PFSK-1 (cell line): Measurements from ENCODE around the gene DDX41.

ENCODE experiments used
- FOXP2 ChIP-seq: optimal IDR thresholded peaks from 2 replicates; pipeline ENCODE3; 2011; ENCODE audit warnings: borderline replicate concordance, control low read depth, inconsistent platforms; ENCODE audit not compliant: insufficient read depth; ENCODE audit errors: extremely low read length, extremely low read depth
- POLR2AphosphoS5 ChIP-seq: IDR thresholded peaks from 2 replicates; pipeline ENCODE4 v1.6.1; 2012; ENCODE audit warnings: low read depth, mild to moderate bottlenecking, control low read depth, low read length, moderate library complexity
- REST ChIP-seq, 2 experiments: IDR thresholded peaks; 2 replicates each; pipeline versions ENCODE4 v1.6.1 to v1.8.0; 2011 to 2012; ENCODE audit warnings: low read depth in 2 of 2, low read length in 2 of 2, control low read depth in 1 of 2, inconsistent platforms in 1 of 2, mild to moderate bottlenecking in 1 of 2, moderate library complexity in 1 of 2; ENCODE audit not compliant: insufficient read depth in 1 of 2
- SIN3A ChIP-seq: IDR thresholded peaks from 2 replicates; pipeline ENCODE4 v1.6.1; 2012; ENCODE audit warnings: mild to moderate bottlenecking, low read length, moderate library complexity, borderline replicate concordance; ENCODE audit not compliant: insufficient read depth
- TAF1 ChIP-seq: IDR thresholded peaks from 2 replicates; pipeline ENCODE4 v1.6.1; 2012; ENCODE audit warnings: low read length, control low read depth, borderline replicate concordance; ENCODE audit not compliant: insufficient read depth

The DDX41 gene

GRCh38 chr5:177491429-177491945, 25.3 kb downstream of the DDX41 start:
- TF ChIP-seq TAF1 (no peak), SIN3A (no peak), POLR2AphosphoS5 (no peak), REST (IDR thresholded peaks at IDR 0.05; ENCODE audit: insufficient read depth in 1 of 2, low read depth in 2 of 2, low read length in 2 of 2) (no peak), FOXP2 (no peak)

- TF ChIP-seq POLR2AphosphoS5 (no peak), FOXP2 (no peak), SIN3A (no peak), TAF1 (no peak), REST (IDR thresholded peaks at IDR 0.05; ENCODE audit: insufficient read depth in 1 of 2, low read depth in 2 of 2, low read length in 2 of 2) (no peak)
Observed at GRCh38 chr5:177490992-177491391, 25.8 kb downstream of the DDX41 start.

- TF ChIP-seq FOXP2 = no peak
- no peak for TF ChIP-seq SIN3A
- TF ChIP-seq TAF1 = no peak
- no peak for TF ChIP-seq REST (IDR thresholded peaks at IDR 0.05; ENCODE audit: insufficient read depth in 1 of 2, low read depth in 2 of 2, low read length in 2 of 2)
- TF ChIP-seq POLR2AphosphoS5 = no peak
Observed at GRCh38 chr5:177490311-177490991, 26.3 kb downstream of the DDX41 start.

GRCh38 chr5:177489119-177489716, 27.5 kb downstream of the DDX41 start:
- TF ChIP-seq FOXP2 (no peak), REST (IDR thresholded peaks at IDR 0.05; ENCODE audit: insufficient read depth in 1 of 2, low read depth in 2 of 2, low read length in 2 of 2) (no peak), SIN3A (no peak), POLR2AphosphoS5 (no peak), TAF1 (no peak)
